RWPE1 (cell line): ENCODE results near the gene NRG3.

Experiments
- CTCF ChIA-PET: fragments of 350-600 bp; sonication (Branson Sonifier 250); formaldehyde crosslinking; extraction: SDS; loops from one replicate; lab custom pipeline; 2021; lab: Yijun Ruan, JAX
- POLR2A ChIA-PET: fragments of 400-600 bp; formaldehyde crosslinking; extraction: SDS; loops from one replicate; lab custom pipeline; 2020; ENCODE audit warnings: antibody characterized with exemption; ENCODE audit not compliant: low non-redundant PET; lab: Yijun Ruan, JAX
- DNase-seq: peaks from one replicate; pipeline ENCODE4 v3.0.0; 2012; ENCODE audit warnings: low spot score
- H3K27ac ChIP-seq: fragments of 450-650 bp; 2 replicates; pipeline ENCODE4 v1.5.1; 2017
- TF ChIP-seq, protein P1 (sequence below): fragments of 450-650 bp; conservative IDR thresholded peaks from 2 replicates; pipeline ENCODE4 v1.5.1; 2017; ENCODE audit warnings: low read depth, mild to moderate bottlenecking

The NRG3 gene

DNA sequence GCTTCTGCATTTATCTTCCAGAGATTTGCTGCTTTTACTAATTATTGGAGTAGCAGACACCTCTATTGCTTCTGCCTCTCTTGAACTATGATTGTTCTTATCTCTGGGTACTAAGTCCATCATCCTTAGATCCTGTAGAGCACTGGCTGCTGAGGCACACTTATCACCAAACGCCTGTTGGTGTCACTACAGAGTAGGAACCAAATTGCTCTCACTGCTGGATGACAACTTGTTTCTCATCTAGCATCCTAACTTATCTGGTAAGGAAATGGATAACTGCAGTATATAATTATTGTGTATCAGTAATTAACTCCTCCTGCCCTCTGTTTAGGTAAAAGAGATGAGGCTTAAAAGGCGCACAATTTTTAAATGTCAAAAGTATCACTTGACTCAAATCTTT is 1059.4 kb downstream of the NRG3 start:
- no peak overlapping the region for H3K27ac ChIP-seq
- no peak for DNase-seq
- CTCF ChIA-PET: no interaction called here
- POLR2A ChIA-PET: no interaction called here
- TF ChIP-seq, protein P1, sequence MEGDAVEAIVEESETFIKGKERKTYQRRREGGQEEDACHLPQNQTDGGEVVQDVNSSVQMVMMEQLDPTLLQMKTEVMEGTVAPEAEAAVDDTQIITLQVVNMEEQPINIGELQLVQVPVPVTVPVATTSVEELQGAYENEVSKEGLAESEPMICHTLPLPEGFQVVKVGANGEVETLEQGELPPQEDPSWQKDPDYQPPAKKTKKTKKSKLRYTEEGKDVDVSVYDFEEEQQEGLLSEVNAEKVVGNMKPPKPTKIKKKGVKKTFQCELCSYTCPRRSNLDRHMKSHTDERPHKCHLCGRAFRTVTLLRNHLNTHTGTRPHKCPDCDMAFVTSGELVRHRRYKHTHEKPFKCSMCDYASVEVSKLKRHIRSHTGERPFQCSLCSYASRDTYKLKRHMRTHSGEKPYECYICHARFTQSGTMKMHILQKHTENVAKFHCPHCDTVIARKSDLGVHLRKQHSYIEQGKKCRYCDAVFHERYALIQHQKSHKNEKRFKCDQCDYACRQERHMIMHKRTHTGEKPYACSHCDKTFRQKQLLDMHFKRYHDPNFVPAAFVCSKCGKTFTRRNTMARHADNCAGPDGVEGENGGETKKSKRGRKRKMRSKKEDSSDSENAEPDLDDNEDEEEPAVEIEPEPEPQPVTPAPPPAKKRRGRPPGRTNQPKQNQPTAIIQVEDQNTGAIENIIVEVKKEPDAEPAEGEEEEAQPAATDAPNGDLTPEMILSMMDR: no peak

DNA sequence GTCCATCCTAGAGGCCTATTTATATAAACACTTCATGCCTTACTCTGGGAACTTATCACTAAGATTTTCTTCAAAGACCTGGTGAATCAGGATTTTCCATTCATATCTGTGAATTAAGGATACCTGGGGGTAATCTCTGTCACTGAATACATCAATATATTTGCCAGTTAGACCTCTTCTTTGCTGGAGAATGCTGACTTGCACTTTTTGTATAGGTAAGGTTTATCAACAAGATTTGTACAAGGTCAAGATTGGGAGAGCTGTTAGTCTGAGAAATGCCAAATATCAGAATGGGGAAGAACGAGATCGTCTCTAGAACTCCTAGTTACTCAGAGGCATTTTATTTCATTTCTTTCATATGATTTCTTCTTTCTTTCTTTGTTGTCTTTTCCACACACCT is 1060.0 kb downstream of the NRG3 start:
- TF ChIP-seq, protein P1: no peak
- H3K27ac ChIP-seq: no peak overlapping the region
- no peak for DNase-seq
- ChIA-PET POLR2A (no interaction called here), CTCF (no interaction called here)

DNA sequence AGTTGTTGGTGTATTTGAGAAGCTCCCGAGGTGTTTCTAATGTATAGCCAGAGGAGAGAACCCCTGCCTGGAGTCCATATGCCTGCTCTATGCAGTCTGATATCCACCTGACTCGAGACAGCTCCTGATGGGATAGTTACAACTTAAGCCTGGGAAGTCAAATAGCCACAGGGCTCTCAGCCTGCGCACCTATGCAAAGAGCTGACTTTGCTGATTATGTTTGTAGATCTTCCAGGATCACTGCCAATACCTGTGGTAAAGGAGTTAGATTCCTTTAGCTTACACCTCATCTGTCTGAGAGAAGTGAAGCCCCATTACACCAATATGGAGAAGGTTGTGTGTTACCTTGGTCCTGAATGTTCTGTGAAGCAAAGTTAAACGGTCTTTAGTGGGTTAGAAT is 1063.3 kb downstream of the NRG3 start:
- CTCF ChIA-PET: interaction anchor here (0.9 kb wide), 1 partner anchor 33 kb away, joined by 3 read pairs; no protein-coding TSS in a partner anchor
- TF ChIP-seq, protein P1: no peak
- no peak overlapping the region for H3K27ac ChIP-seq
- no peak for DNase-seq
- POLR2A ChIA-PET: no interaction called here

DNA sequence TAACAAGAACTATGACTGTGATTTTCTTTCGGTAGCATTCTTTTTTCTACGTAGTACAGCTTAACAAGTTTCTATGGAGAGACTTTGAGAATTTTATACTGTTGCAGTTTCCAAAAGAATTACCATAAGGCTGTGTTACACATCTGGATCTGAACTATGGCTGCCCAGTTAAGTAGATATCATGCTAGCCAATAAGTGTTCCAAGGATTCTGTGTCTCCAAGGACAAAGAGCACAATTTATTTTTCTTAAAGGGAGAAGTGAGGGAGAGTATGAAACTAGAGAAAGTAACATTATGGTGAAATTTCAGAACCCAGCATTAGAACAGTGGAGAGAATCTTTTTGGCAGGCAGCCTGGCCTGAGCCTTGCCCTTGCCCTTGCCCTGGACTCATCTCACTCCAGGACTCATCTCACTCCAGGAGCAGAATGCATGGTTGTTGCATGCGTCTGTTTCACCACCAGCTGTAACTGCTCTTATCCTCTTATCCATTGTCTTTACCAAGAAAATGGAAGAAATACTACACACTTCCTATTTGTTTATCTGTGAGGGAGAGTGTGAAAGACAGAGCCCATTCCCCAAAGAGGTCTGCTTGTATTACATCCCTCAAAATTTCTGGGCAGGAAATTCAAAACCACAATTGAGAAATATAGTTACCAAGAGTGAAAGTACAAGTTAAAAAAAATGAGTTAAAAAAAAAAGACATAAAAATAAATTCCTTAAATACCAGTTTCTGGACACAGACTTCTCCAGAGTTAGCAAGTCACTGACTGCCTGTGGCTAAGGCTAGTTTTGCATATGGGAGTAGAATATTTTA is 1067.5 kb downstream of the NRG3 start:
- no peak overlapping the region for H3K27ac ChIP-seq
- TF ChIP-seq, protein P1: no peak
- ChIA-PET CTCF (no interaction called here), POLR2A (no interaction called here)
- DNase-seq: no peak

DNA sequence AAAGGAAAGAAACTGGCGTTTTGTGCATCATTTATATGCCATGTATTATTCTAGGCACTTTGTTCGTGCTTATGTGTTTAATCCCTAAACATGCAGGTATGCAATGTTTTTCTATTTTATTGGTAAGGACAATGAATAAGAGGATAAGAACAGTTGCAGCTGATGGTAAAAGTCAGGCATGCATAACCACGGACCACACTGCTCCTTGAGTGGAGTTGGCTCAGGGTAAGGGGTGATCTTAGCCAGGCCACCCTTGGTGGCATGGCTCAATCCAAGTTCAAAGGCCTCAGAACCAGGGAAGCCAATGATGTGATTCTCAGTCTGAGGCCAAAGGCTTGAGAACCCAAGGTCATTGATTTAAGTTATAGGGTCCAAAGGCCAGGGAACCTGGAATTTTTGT is 1068.1 kb downstream of the NRG3 start:
- H3K27ac ChIP-seq: no peak overlapping the region
- TF ChIP-seq, protein P1: no peak
- CTCF ChIA-PET: no interaction called here
- no peak for DNase-seq
- POLR2A ChIA-PET: no interaction called here

DNA sequence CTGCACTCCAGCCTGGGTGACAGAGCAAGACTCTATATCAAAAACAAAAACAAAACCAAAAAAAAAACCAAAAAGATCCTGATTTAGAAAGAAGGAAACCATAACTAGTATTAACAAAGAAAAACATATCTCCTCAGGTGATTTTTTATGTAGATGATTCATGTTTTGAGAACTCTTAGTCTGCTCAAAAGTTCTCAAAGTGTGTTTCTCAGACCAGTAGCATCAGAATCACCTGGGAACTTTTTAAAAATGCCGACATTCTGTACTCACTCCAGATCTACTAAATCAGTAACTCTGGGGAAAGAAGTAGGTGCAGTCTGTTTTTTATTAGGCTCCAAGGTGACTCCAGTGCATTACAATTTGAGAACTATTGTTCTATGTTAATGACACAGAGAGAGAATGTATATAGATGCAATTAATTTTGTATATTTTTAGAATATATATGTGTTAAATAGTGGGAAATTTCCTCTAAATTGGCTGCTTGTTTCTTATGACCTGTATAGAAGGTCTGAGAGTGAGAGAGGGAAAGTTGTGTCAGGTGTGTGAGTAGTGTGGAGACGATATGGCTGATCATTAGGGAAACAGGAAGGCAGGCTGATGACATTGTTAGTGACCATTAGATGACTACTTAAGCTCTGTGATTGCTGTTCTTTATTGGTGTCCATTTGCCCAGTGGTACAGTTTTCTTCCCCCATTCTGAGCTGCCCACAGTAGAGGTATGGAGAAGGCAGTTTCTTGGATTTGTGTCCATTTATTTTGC is 1075.0 kb downstream of the NRG3 start:
- ChIA-PET CTCF (interaction anchor here (0.7 kb wide), 1 partner anchor 27 kb away, joined by 5 read pairs; no protein-coding TSS in a partner anchor), POLR2A (no interaction called here)
- TF ChIP-seq, protein P1: no peak
- no peak overlapping the region for H3K27ac ChIP-seq
- DNase-seq: no peak
